ENCODE results near the gene TAOK1.

The TAOK1 gene

DNA sequence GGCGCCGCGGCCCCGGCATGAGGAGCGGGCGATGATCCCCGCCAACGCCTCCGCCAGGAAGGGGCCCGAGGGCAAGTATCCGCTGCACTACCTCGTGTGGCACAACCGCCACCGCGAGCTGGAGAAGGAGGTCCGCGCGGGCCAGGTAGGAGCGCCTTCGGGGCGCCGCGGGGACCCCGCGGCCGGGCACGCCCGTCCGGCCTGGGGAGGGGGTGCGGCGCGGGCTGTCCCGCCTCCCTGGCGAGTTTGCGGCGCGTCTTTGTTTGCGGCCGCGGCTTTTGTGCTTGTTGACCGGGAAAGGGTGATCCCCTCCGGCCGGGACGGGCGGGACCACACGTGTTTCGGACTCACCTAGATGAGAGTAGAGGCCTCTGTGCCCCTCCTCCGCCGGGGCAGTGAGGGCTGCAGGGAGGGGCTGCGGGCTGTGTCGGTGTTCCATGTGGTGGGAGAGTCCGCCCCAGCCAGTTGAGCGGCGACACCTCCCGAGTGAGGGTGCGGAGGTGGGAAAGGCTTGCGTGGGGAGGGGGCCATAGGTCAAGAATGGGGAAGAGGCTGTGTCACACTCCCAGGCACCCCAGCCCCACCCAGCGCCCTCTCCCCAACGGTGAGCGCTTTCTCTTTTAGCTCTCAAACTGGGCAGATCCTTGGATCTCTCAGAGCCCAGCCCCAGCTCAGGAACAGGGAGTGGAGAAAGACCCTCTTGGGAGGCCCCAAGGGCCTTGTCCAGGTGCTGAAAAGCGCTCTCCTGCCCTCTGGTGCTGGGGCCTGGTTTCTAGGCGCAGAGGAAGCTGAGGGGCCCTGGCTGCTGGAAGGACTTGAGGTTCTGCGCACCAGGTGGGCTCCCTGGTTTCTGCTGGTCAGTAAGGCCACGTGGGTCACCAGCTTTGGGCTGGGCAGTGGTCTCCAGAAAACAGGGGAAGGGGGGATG is 203.7 kb downstream of the TAOK1 start (continued):
- no peak for TF ChIP-seq ZNF10 (tag by site-specific recombination; IDR thresholded peaks at IDR 0.05)
- peak; percentile 95 for TF ChIP-seq ZNF341 (tag by site-specific recombination; IDR thresholded peaks at IDR 0.05; ENCODE audit: low read depth)
- TF ChIP-seq, protein P1, sequence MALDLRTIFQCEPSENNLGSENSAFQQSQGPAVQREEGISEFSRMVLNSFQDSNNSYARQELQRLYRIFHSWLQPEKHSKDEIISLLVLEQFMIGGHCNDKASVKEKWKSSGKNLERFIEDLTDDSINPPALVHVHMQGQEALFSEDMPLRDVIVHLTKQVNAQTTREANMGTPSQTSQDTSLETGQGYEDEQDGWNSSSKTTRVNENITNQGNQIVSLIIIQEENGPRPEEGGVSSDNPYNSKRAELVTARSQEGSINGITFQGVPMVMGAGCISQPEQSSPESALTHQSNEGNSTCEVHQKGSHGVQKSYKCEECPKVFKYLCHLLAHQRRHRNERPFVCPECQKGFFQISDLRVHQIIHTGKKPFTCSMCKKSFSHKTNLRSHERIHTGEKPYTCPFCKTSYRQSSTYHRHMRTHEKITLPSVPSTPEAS (tag by site-specific recombination; IDR thresholded peaks at IDR 0.05), result no peak
- no peak for TF ChIP-seq ZNF768 (tag by site-specific recombination; IDR thresholded peaks at IDR 0.05)
- TF ChIP-seq ZBTB8A (tag by site-specific recombination; IDR thresholded peaks at IDR 0.05), result peak; percentile 73
- TF ChIP-seq ZNF184 (tag by site-specific recombination; IDR thresholded peaks at IDR 0.05), result no peak
- TF ChIP-seq ZNF248 (tag by site-specific recombination; IDR thresholded peaks at IDR 0.05), result no peak
- TF ChIP-seq, protein P2, sequence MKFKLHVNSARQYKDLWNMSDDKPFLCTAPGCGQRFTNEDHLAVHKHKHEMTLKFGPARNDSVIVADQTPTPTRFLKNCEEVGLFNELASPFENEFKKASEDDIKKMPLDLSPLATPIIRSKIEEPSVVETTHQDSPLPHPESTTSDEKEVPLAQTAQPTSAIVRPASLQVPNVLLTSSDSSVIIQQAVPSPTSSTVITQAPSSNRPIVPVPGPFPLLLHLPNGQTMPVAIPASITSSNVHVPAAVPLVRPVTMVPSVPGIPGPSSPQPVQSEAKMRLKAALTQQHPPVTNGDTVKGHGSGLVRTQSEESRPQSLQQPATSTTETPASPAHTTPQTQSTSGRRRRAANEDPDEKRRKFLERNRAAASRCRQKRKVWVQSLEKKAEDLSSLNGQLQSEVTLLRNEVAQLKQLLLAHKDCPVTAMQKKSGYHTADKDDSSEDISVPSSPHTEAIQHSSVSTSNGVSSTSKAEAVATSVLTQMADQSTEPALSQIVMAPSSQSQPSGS (tag by site-specific recombination; IDR thresholded peaks at IDR 0.05; ENCODE audit: low read depth), result no peak
- TF ChIP-seq HOXC10 (CRISPR knock-in tag; IDR thresholded peaks at IDR 0.05), result no peak
- TF ChIP-seq ZNF221 (tag by site-specific recombination; IDR thresholded peaks at IDR 0.05; ENCODE audit: borderline replicate concordance), result no peak
- no peak for TF ChIP-seq ZNF214 (tag by site-specific recombination; IDR thresholded peaks at IDR 0.05; ENCODE audit: borderline replicate concordance)
- peak; percentile 73 for TF ChIP-seq KLF1 (tag by site-specific recombination; IDR thresholded peaks at IDR 0.05)
- TF ChIP-seq ZNF747 (tag by site-specific recombination; IDR thresholded peaks at IDR 0.05), result no peak
- TF ChIP-seq, protein P3, sequence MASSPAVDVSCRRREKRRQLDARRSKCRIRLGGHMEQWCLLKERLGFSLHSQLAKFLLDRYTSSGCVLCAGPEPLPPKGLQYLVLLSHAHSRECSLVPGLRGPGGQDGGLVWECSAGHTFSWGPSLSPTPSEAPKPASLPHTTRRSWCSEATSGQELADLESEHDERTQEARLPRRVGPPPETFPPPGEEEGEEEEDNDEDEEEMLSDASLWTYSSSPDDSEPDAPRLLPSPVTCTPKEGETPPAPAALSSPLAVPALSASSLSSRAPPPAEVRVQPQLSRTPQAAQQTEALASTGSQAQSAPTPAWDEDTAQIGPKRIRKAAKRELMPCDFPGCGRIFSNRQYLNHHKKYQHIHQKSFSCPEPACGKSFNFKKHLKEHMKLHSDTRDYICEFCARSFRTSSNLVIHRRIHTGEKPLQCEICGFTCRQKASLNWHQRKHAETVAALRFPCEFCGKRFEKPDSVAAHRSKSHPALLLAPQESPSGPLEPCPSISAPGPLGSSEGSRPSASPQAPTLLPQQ (tag by site-specific recombination; IDR thresholded peaks at IDR 0.05), result no peak
- no peak for TF ChIP-seq FEZF1 (tag by site-specific recombination; IDR thresholded peaks at IDR 0.05)
- TF ChIP-seq ZNF302 (tag by site-specific recombination; IDR thresholded peaks at IDR 0.05; ENCODE audit: low read depth), result no peak
- TF ChIP-seq SCRT2 (tag by site-specific recombination; IDR thresholded peaks at IDR 0.05), result no peak
- TF ChIP-seq ZFP69B (tag by site-specific recombination; IDR thresholded peaks at IDR 0.05), result no peak
- TF ChIP-seq ZNF629 (tag by site-specific recombination; IDR thresholded peaks at IDR 0.05), result no peak
- TF ChIP-seq HOXD13 (CRISPR knock-in tag; IDR thresholded peaks at IDR 0.05; ENCODE audit: borderline replicate concordance), result no peak
- TF ChIP-seq ZNF211 (tag by site-specific recombination; IDR thresholded peaks at IDR 0.05; ENCODE audit: low read depth), result no peak
- TF ChIP-seq, protein P4, sequence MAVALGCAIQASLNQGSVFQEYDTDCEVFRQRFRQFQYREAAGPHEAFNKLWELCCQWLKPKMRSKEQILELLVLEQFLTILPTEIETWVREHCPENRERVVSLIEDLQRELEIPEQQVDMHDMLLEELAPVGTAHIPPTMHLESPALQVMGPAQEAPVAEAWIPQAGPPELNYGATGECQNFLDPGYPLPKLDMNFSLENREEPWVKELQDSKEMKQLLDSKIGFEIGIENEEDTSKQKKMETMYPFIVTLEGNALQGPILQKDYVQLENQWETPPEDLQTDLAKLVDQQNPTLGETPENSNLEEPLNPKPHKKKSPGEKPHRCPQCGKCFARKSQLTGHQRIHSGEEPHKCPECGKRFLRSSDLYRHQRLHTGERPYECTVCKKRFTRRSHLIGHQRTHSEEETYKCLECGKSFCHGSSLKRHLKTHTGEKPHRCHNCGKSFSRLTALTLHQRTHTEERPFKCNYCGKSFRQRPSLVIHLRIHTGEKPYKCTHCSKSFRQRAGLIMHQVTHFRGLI (tag by site-specific recombination; IDR thresholded peaks at IDR 0.05), result no peak
- TF ChIP-seq ZNF623 (tag by site-specific recombination; IDR thresholded peaks at IDR 0.05), result no peak
- no peak for TF ChIP-seq ZNF830 (tag by site-specific recombination; IDR thresholded peaks at IDR 0.05; ENCODE audit: low read depth)
- no peak for TF ChIP-seq ZNF776 (tag by site-specific recombination; IDR thresholded peaks at IDR 0.05; ENCODE audit: borderline replicate concordance)
- no peak for TF ChIP-seq ZNF114 (tag by site-specific recombination; IDR thresholded peaks at IDR 0.05)
- TF ChIP-seq ZNF132 (tag by site-specific recombination; IDR thresholded peaks at IDR 0.05; ENCODE audit: borderline replicate concordance), result no peak
- no peak for TF ChIP-seq ZNF416 (tag by site-specific recombination; IDR thresholded peaks at IDR 0.05)
- TF ChIP-seq HOXA7 (CRISPR knock-in tag; IDR thresholded peaks at IDR 0.05; ENCODE audit: borderline replicate concordance), result no peak
- TF ChIP-seq ZNF2 (tag by site-specific recombination; IDR thresholded peaks at IDR 0.05), result no peak
- TF ChIP-seq ZBTB17 (tag by site-specific recombination; IDR thresholded peaks at IDR 0.05), result 0 out of 2 replicates have a peak, but pooled peaks have one; percentile 27

All from HEK293 (cell line).